Embryonic facial prominence (tissue), 1 donor: ENCODE results near the gene GLIPR1L1.
"Not testable (repeated sequence)": the region's sequence is repeated elsewhere in the genome, so short reads cannot be mapped to it uniquely, and the experiment has no call there.

ENCODE experiments used
- DNase-seq: peaks from one replicate; pipeline ENCODE4 v3.0.0-alpha.2; 2016; ENCODE audit errors: extremely low spot score

The GLIPR1L1 gene, protein sequence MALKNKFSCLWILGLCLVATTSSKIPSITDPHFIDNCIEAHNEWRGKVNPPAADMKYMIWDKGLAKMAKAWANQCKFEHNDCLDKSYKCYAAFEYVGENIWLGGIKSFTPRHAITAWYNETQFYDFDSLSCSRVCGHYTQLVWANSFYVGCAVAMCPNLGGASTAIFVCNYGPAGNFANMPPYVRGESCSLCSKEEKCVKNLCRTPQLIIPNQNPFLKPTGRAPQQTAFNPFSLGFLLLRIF

DNA sequence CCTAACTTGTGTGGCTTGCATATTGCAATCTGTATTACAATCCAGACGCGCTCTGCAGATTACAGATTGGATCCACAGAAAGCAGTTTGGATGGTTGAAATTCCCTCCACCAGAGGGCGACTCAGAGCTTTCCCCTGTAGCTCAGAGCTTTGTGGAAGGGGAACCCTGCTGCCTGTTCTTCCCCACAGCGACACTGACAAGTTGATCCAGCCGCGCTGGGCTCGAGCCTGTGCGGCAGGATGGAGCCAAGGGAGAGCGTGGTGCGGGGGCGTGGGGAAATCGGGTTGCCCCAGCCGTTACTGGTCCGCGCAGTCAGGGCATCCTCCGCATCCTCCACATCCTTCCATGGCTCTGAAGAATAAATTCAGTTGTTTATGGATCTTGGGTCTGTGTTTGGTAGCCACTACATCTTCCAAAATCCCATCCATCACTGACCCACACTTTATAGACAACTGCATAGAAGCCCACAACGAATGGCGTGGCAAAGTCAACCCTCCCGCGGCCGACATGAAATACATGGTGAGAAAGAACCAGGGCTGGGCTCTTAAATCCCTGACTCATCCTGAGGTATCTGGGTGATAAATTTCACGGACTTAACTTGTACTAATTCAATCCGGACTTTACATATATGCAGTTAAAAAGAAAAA, at the start of gene GLIPR1L1:
Gene GLIPR1L1 (plus strand): TSS at position 287 of the 647 bp plus-strand sequence. CDS start 59 bp downstream, at position 346.
- peak; percentile 69 for DNase-seq

DNA sequence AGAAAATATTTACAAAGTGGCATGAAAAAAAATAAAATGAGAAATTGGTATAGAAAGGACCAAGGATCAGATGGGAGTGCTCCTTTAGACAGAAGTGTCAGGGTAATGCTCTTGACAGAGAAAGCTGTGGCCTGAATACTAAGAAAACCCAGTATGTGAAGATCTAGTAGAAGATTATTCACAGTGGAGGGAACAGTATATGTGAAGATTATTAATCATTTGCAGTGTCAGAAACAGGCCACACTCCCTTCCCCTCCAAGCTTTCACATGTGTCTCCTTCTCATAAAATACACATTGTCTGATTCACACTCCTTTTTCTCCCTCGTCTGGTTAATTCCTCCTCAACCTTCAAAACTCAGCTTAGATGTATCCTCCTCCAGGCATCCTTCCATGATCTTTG, 45.6 kb upstream of the GLIPR1L1 start:
- DNase-seq: no peak

DNA sequence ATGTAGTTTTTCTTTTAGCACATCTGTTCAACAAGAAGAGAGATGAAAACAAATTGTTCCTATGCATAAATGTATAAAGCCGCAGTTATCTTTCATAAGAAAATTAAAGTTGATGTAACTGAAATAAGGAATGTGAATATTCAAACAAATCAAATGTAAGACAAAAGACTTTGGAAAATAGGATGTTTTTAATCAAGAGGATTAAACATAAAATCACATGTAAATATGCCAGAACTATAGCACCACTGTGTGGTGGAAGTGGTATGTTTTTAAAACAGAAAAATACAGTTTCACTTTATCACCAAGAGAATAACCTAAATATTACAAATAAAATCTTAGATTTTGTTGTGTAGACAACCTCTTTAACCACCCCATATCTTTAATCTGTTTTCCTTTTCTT, 44.7 kb upstream of the GLIPR1L1 start:
- no peak for DNase-seq

DNA sequence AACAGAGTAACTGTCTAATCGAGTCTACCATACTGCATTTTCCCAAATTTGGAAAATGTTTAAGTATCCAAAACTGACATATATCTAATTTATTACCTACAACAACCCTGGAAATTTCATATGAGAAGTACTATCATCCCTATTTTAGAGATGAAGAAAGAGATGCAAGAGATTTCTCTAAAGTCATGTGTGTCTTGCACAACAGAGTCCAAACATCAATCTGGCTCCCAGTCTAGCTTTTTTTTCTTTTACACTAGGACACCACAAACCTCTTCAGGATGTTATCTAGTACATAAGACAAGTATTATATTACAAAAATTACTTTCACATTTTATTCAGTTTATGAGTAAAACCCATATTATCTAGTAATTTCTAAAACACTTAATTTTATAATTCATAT, 43.5 kb upstream of the GLIPR1L1 start:
- DNase-seq: no peak

DNA sequence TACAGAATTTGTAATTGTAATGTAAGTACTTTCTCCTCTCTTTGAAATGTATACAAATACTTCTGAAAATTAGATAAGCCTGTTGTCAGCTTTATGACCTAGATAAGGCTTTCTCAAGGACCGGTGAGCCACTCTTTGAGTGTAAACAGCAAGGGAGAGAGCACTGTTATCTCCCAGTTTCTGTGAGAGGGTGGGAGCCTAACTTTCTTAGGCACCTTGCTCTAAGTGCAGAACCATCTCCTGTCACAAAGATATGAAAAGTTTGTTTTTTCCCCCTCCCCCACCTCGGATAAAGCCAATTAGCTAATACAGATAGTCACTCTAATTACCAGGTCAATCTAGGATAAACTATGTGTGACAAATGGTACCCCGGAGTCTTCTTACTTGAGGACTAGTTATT, 40.1 kb upstream of the GLIPR1L1 start:
- no peak for DNase-seq

DNA sequence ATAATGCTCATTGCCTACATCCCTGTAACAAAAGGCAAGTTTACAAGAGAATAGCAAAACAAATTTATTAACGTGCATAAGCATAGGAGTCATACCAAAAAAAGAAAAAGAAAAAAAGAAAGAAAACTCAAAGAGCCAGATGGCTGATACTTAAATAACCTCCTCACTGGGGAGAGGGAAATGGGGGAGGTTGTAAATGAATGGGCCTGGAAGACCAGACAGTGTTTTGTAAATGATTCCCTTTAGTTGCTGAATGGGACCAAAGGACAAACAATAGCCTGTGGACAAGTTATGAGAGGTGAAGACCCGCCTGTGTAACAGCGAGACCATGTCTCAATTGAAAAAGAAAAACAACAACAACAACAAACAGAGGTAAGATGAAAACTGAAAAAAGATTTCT, 39.7 kb upstream of the GLIPR1L1 start:
- no peak for DNase-seq

DNA sequence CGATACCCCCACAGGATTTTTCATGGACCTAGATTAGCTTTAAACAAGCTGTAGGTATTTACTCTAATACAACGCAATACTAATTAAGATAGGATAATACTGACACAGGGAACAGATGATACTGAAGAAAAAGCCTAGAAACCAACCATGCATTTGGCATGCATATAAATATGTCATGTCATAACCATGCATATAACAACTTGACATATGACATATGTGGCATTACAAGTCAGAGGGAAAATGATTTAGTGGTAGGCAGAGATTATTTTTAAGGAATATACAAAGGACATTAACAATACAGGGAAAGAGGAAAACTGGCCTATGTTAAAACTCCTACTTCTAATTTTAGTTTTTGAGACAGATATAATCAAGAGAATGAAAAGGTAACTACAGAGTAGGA, 32.2 kb upstream of the GLIPR1L1 start:
- DNase-seq: no peak

DNA sequence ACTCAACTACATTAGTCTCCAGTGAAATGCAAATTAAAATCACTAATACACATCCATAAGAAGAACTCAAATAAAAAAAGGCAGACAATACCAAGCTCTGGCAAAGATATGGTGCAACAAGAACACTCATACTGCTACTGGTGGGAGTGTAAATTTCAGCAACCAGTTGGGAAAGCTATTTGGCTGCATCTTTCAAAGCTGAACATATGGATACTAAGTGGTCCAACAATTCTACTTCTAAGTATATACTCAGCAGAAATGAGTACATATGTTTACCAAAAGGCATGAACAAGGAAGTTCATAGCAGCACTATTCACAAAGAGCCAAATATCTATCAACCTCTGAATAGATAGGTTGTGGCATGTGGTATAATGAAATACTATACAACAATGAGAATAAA, 31.7 kb upstream of the GLIPR1L1 start:
- DNase-seq: no peak

DNA sequence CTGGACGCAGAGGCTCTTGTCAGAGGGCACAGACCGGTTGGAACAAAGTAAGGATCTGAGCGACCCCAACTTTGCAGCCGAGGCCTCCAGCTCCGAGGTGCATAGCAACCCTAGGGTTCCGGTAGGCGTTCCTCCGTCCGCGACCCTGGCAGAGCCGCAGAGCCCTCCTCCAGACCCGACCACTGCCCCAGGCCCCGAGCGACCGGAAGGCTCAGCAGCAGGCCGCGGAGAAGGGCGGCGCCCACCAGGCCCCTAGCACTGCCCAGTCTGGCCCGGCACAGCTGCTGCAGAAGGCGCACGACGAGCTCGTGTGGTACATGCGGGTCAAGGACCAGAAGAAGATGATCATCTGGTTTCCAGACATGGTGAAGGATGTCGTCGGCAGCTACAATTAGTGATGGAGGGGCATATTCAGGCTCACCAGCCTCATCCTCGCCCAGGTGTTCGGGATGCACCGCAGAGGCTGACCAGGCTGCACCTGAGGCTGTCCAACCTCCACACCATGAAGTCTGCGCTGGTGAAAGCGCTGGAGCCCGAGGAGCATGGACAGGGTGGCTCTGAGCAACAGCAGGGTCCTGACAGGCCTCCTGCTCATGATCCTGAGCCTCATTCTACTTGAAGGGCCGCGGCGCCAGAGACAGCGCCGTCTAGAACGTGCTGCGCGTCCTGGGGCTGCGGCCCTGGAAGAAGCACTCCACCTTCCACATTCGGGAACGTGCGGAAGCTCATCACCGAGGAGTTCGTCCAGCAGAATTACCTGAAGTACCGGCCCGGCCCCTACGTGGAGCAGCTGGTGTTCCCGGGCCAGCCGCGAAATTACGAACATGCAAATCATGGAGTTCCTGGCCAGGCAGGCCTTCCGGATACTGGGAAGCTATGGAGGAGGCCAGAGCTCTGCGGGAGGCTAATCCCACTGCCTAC, 28.8 kb upstream of the GLIPR1L1 start:
- DNase-seq: no peak

DNA sequence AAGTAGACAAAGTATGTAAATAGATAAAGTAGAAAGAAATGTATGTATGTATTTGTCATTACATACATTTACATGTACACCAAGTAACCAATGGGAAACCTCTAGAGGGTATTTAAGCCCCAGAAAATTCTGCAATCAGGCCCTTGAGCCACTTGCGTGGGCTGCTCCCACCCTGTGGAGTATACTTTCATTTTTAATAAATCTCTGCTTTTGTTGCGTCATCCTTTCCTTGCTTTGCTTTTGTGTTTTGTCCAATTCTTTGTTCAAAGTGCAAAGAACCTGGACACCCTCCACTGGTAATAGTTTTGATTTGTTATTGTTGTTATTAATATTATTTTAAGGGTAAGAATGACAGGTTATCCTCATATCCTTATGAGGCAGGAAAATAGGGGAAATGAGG, 26.2 kb upstream of the GLIPR1L1 start:
- no peak for DNase-seq

DNA sequence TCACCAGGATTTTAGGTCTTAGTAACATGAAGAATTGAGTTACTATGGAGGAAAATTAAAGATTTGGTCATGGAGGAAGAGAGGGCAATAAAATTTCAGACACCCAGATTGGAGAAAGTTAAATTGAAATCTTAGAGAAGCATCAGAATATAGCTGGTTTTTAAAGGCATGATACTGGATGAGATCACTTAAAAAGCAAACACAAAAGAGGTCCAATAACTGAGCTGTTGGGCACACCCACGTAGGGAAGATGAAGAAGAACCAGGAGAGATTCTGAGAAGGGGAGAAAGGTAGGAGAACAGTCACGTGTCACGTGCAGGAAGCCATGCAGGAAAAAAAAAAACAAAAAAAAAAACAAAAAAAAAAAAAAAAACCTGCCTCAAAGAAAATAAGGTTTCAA, 23.1 kb upstream of the GLIPR1L1 start:
- no peak for DNase-seq

DNA sequence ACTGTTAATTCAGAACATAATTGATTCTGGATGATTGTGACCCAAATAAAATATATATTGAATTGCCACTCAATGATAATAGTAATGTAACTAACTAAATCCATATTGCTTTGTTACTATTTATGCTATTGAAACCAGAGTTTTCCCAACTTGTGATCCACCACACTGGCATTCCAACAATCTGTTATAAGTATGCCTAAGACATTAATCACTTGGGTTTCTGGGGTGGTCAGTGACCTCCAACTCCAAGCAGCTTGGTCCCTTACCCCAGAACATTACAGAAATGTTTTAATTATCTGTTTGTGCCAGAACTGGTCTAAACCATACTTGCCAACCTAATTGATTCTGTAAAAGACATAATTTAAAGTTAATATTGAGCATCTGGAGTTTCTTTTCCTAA, 19.0 kb upstream of the GLIPR1L1 start:
- DNase-seq: no peak

DNA sequence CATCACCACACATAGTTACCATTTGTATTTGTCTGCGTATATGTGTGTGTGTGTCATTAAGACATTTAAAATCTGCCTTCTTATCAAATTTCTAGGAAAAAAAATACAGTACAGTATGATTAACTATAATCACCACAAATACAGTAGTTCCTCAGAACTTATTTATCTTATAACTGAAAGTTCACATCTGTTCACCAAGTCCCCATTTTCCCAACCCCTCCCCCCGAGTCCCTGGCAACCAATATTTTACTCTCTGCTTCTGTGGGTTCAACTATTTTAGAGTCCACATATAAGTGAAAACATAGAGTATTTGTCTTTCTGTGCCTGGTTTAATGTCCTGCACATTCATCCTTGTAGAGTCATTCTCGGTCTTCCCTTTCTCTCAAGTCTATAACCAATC, 16.7 kb upstream of the GLIPR1L1 start:
- DNase-seq: no peak

DNA sequence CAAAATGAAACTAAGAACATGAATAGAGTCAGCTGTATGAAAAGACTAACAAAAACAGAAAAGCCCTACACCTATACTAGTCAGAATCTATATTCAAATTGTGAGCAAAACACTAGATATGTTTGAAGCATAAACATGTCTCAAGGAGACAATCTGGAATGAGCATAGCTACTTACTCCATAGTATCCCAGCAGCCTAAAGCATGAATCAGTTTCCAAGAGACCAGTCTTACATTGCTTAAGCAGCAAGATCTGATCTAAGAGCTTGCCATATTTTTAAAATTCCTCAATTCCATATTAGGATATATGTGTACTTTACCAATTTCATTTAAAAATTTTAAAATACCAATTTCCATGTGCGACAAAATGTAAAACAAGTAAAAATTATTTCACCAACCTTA, 12.0 kb upstream of the GLIPR1L1 start:
- DNase-seq: no peak

DNA sequence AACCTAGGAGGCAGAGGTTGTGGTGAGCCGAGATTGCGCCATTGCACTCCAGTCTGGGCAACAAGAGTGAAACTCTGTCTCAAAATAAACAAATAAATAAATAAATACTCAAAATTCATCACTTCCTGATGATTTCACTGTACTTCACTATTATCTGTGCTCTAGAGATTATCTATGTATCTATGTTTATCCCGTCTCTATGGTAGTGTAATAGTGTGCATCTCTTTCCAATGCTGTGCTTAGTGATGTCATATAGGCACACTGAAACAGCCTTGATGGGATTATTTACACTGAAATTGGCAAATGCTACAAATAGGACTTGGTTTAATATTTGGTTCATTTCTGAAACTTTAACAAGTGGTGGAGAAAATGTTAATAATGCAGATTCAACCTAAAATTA, 10.8 kb upstream of the GLIPR1L1 start:
- DNase-seq: no peak

DNA sequence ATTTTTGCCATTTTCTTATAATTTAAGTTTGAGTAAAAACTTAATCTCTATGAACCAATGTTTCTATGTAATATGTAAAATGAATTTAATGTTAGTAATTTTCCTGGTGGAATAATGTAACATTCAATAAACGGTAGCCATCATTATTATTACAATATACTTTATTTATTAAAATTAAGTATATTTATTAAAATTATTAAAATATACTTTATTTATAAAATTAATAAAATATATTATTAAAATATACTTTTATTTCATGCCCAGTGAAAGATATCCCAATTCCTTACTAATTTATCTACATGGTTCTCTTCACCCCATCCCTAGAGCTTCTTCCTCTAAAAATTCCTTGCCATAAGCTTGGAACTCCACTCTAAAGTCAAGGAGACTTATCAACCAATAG, 6.8 kb upstream of the GLIPR1L1 start:
- DNase-seq: no peak

DNA sequence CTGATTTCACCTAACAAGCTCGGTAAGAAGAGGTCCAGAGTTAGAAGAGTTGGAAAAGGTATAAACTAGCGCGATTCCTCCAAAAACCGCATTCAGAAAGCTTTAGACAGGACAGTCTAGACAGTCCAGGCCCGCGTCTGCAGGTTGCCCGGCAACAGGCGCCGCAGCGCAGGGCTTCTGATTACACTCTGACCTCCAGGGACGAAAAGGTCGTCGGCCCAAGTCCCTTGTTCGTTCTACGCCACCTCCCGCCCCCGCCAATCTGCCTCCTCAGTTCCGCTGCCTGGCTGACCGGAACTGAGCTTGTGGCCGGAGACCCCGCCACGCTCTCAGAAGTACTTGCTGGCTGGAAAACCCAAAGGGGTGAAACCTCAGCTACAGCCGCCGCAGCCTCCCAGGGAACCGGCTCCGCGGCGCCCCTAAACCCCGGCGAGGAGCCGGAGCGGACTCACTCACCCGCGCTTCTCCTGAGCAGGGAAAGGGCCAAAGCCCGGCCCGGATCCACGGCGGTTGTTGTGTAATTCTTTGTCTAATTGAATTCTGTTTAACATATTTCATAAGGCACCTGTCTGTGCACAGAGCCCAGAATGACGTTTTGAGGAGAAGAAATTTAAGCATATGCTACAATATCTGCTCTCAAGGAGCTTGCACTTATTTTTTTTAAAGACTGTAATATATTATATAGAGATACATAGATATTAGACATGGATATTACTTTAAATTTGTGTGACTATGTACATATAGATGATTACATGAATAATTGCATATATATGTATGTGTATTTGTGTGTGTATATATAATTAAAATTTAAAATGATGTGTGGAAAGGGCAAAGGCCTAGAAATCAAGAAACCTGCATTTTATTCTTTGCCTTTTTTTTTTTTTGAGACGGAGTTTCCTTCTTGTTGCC, 4.3 kb upstream of the GLIPR1L1 start, which contains the start of gene CAPS2:
Gene CAPS2 (minus strand): TSS at position 407 of the 909 bp plus-strand sequence. CDS start 3,826 bp downstream, outside the sequence.
- peak; percentile 46 for DNase-seq

DNA sequence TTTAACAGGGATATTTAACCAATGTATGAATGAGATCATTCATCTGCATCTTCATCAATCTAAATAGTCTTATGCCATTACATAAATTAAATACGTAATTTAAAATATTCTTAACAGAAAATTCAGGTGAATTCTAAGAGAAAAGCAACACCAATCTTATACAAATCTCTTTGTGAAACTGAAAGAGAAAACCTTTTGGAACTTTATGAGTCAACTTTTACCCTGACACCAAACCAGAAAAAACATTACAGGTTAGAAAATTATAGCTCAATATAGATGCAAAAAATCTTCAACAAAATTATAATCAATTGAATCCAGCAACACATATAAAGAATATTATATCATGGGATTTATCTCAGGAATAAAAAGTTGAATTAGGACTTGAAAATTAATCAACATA, 3.4 kb downstream of the GLIPR1L1 start:
- DNase-seq: no peak

DNA sequence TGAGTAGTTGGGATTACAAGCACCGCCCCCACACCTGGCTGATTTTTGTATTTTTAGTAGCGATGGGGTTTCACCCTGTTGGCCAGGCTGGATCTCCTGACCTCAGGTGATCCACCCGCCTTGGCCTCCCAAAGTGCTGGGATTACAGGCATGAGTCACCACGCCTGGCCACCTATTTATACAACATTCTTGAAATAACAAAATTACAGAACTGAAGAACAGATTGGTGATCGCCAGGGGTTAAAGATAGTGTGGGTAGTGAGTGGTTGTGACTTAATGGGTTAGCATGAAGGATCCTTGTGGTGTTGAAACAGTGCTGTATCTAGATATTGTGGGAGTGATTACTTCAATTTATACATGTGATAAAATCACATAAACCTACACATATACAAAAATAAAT, 7.4 kb downstream of the GLIPR1L1 start:
- DNase-seq: no peak

DNA sequence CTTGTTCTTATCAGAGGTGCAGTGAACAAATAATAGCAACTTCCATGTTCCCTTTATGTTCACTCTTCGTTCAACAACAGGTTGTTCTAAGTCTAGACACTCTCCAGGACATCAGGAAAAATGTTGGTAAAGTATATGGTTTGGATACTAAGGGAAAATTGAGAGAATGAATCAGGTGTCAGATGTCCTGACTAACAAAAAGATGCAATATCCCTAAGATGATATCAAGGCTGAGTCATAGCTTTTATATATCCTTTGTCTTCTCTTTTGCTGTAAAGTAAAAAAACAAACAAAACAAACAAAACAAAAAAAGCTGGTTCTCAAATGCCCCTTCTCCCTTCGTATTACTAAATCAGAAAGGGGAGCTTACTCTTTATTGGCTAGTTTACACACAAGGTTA, 11.1 kb downstream of the GLIPR1L1 start:
- no peak for DNase-seq

DNA sequence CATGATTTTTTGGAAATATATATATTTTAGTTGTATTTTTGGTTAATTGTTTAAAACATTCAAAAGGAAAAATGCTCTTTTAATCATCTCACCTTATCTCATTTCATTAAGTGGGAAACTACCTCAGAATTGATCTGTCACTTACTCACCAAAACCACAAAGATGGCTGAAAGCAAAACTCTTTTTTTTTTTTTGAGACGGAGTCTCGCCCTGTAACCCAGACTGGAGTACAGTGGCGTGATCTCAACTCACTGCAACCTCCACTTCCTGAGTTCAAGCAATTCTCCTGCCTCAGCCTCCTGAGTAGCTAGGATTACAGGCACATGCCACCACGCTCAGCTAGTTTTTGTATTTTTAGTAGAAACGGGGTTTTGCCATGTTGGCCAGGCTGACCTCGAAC, 11.7 kb downstream of the GLIPR1L1 start:
- DNase-seq: not testable (repeated sequence)

DNA sequence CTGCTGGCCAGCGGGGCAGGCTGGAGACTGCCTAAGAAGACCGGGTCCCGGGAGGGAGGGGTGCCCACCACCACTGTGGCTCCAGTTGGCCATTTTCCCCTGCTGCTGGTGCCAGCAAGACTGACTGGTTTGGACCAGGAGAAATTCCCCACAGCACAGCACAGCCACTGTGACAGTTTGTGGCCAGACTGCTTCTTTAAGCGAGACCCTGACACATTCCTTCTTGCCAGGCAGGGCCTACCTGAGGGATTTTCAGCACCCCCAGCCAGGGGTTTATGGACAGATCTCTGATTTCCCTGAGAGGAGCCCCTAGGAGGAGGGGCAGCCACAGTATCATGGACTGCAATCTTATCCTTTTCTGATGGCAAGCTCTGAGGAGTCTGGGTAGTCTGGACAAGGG, 15.5 kb downstream of the GLIPR1L1 start:
- DNase-seq: no peak
